Calu3 (cell line): ENCODE data around the gene SLC37A2. TPM values are rescaled to one million over a fixed set of nuclear protein-coding genes. Genes with fewer than 3 reads are reported as not detected.

ENCODE experiments used
- BruUV-seq: library from RNA; stranded (reverse); fragments of 400-500 nt; replicated peaks from 2 replicates; lab custom pipeline; 2021; lab: Mats Ljungman, UMichigan
- CTCF ChIA-PET: fragments of 300-600 bp; sonication (Branson Sonifier 250); formaldehyde crosslinking; loops from one replicate; lab custom pipeline; 2022; ENCODE audit warnings: antibody characterized with exemption; lab: Charles Lee
- DNase-seq: peaks from one replicate; pipeline ENCODE4 v3.0.0; 2022
- H3K27ac Mint-ChIP-seq: one replicate; pipeline ENCODE4 v1.8.0; 2022; ENCODE audit warnings: mixed read lengths; ENCODE audit not compliant: unreplicated experiment
- H3K27me3 Mint-ChIP-seq: one replicate; pipeline ENCODE4 v1.8.0; 2022; ENCODE audit warnings: mixed read lengths; ENCODE audit not compliant: unreplicated experiment
- H3K36me3 Mint-ChIP-seq: one replicate; pipeline ENCODE4 v1.8.0; 2022; ENCODE audit warnings: mild to moderate bottlenecking, moderate library complexity, mixed read lengths; ENCODE audit not compliant: insufficient read depth, unreplicated experiment
- H3K4me1 Mint-ChIP-seq: one replicate; pipeline ENCODE4 v1.8.0; 2022; ENCODE audit warnings: mild to moderate bottlenecking, low read depth, mixed read lengths; ENCODE audit not compliant: unreplicated experiment
- H3K4me3 Mint-ChIP-seq: one replicate; pipeline ENCODE4 v1.8.0; 2022; ENCODE audit warnings: mild to moderate bottlenecking, low read depth, moderate library complexity, mixed read lengths; ENCODE audit not compliant: unreplicated experiment
- H3K9me3 Mint-ChIP-seq: one replicate; pipeline ENCODE4 v1.8.0; 2022; ENCODE audit warnings: low read depth, mixed read lengths; ENCODE audit not compliant: unreplicated experiment
- CTCF ChIP-seq: fragments of 200-600 bp; IDR thresholded peaks from one replicate; pipeline ENCODE4 v1.8.0; 2022; ENCODE audit warnings: antibody characterized with exemption; ENCODE audit not compliant: unreplicated experiment
- intact Hi-C: fragments of 100-400 bp; cut with micrococcal nuclease; formaldehyde crosslinking; loops from one replicate; pipeline ENCODE4 v1.10.0; 2022; ENCODE audit not compliant: unreplicated experiment
- total RNA-seq: library from RNA; stranded (reverse); gene quantifications from 2 replicates; pipeline ENCODE4 v1.2.3, GENCODE V29; 2022

The SLC37A2 gene
- total RNA-seq, 1 experiment from 2014 or later, result 2.5 TPM

DNA sequence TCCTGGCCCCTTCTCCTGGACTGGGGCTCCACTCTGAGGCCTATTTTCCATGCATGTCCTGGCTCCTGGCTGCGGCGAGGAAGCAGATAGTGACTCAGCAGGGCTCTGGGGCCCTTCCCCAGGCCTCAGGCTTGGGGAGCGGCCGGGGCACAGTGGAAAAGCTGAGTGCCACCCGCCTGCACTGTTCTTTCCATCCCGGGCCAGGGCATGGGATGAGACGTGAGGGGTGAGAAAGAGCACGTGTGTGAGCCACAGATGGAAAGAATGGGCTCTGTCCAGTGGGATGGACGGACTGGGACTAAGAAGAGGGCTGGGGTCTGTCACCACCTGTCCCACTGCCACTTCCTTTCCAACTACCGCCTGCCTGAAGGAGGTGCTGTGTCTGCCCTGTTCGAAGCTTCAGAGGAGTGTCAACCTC is 12.8 kb downstream of the SLC37A2 start:
- peaks cover 11% of the 10 kb centered on the region for H3K4me1 Mint-ChIP-seq
- no peaks in the 10 kb centered on the region for H3K27me3 Mint-ChIP-seq
- no peak overlapping the region for H3K4me3 Mint-ChIP-seq
- intact Hi-C loops, result no loop called here
- no peak for TF ChIP-seq CTCF
- no TSS peak for BruUV-seq
- DNase-seq, result no peak
- CTCF ChIA-PET, result no interaction called here
- H3K27ac Mint-ChIP-seq, result no peak overlapping the region
- H3K36me3 Mint-ChIP-seq, result no peaks in the 10 kb centered on the region
- H3K9me3 Mint-ChIP-seq, result no peaks in the 10 kb centered on the region

GRCh38 chr11:125076378-125076945 is 13.4 kb downstream of the SLC37A2 start:
- H3K4me1 Mint-ChIP-seq, result peaks cover 5% of the 10 kb centered on the region
- H3K36me3 Mint-ChIP-seq, result no peaks in the 10 kb centered on the region
- H3K27me3 Mint-ChIP-seq, result no peaks in the 10 kb centered on the region
- H3K4me3 Mint-ChIP-seq, result no peak overlapping the region
- no peak for TF ChIP-seq CTCF
- no TSS peak for BruUV-seq
- no peaks in the 10 kb centered on the region for H3K9me3 Mint-ChIP-seq
- intact Hi-C loops, result no loop called here
- H3K27ac Mint-ChIP-seq, result no peak overlapping the region
- CTCF ChIA-PET, result no interaction called here
- no peak for DNase-seq

- CTCF ChIA-PET, result interaction anchor here (0.5 to 1.4 kb wide), 2 partner anchors 13 to 23 kb away, joined by 3 to 4 read pairs; no protein-coding TSS in a partner anchor
- peaks cover 14% of the 10 kb centered on the region for H3K4me1 Mint-ChIP-seq
- H3K36me3 Mint-ChIP-seq, result no peaks in the 10 kb centered on the region
- no peaks in the 10 kb centered on the region for H3K9me3 Mint-ChIP-seq
- H3K27ac Mint-ChIP-seq, result no peak overlapping the region
- no TSS peak for BruUV-seq
- H3K27me3 Mint-ChIP-seq, result no peaks in the 10 kb centered on the region
- intact Hi-C loops, result no loop called here
- DNase-seq, result no peak
- TF ChIP-seq CTCF, result no peak
- no peak overlapping the region for H3K4me3 Mint-ChIP-seq
Observed at GRCh38 chr11:125078016-125078415, 14.9 kb downstream of the SLC37A2 start.

- intact Hi-C loops, result no loop called here
- CTCF ChIA-PET, result interaction anchor here (0.5 to 1.4 kb wide), 2 partner anchors 13 to 24 kb away, joined by 3 to 4 read pairs; no protein-coding TSS in a partner anchor
- H3K27ac Mint-ChIP-seq, result no peak overlapping the region
Observed at GRCh38 chr11:125078516-125079140, 15.5 kb downstream of the SLC37A2 start.

More at GRCh38 chr11:125078516-125079140, 15.5 kb downstream of the SLC37A2 start:
- Mint-ChIP-seq H3K9me3 (no peaks in the 10 kb centered on the region), H3K4me3 (no peak overlapping the region), H3K4me1 (peaks cover 19% of the 10 kb centered on the region), H3K36me3 (no peaks in the 10 kb centered on the region), H3K27me3 (no peaks in the 10 kb centered on the region)
- TF ChIP-seq CTCF, result no peak
- DNase-seq, result no peak
- BruUV-seq, result no TSS peak
